GM23248 (cell line): ENCODE results near the gene NEURL2.

Experiments used
- EZH2 ChIP-seq: fragments of 200-600 bp; sonication (generic); IDR thresholded peaks from 2 replicates; pipeline ENCODE4 v1.6.1; 2018; ENCODE audit warnings: antibody characterized with exemption, mild to moderate bottlenecking; ENCODE audit not compliant: insufficient read depth, poor library complexity, severe bottlenecking
- EZH2phosphoT487 ChIP-seq: fragments of 200-600 bp; sonication (generic); IDR thresholded peaks from 2 replicates; pipeline ENCODE4 v1.6.1; 2018; ENCODE audit warnings: antibody characterized with exemption, moderate library complexity, mild to moderate bottlenecking, low read depth; ENCODE audit not compliant: insufficient read depth

- TF ChIP-seq EZH2phosphoT487 (no peak), EZH2 (no peak)
Observed at GRCh38 chr20:45853484-45853883, 37.5 kb downstream of the NEURL2 start.
